ENCODE measurements around the gene CYTL1.

DNA sequence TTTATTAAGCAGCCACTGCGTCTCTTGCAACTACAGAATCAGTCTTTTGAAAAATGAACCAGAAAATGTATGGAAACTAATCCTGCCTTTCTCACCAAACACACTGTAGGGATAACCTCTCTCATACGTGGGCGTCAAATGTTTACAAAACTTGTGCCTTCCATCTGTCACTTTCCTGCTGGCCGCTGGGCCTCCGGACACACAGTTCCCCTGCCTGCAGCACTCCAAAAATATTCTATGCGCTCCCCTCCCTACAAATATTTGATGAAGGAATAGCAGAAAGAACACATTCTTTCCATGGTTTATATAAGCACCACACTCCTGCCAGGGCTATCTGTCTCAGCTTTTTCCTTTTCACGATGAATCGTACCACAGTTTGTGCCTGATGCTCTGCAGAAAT lies 14.9 kb upstream of the CYTL1 start:
- TF ChIP-seq, protein P1, sequence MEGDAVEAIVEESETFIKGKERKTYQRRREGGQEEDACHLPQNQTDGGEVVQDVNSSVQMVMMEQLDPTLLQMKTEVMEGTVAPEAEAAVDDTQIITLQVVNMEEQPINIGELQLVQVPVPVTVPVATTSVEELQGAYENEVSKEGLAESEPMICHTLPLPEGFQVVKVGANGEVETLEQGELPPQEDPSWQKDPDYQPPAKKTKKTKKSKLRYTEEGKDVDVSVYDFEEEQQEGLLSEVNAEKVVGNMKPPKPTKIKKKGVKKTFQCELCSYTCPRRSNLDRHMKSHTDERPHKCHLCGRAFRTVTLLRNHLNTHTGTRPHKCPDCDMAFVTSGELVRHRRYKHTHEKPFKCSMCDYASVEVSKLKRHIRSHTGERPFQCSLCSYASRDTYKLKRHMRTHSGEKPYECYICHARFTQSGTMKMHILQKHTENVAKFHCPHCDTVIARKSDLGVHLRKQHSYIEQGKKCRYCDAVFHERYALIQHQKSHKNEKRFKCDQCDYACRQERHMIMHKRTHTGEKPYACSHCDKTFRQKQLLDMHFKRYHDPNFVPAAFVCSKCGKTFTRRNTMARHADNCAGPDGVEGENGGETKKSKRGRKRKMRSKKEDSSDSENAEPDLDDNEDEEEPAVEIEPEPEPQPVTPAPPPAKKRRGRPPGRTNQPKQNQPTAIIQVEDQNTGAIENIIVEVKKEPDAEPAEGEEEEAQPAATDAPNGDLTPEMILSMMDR (IDR thresholded peaks at IDR 0.05 in 8 of 11, conservative IDR thresholded peaks at IDR 0.05 in 3 of 11): no peak
- no peak for TF ChIP-seq POLR2A (IDR thresholded peaks at IDR 0.05)
